HepG2 (cell line): ENCODE results near the gene EPHB4. TPM values are rescaled to one million over a fixed set of nuclear protein-coding genes. Genes with fewer than 3 reads are reported as not detected.
A peak's percentile ranks its signal among the peaks of the same experiment; 100 is the strongest.

Experiments used
- ATAC-seq: fragments of 200-7000 bp; cut with Tn5 transposase; 3 replicates; pipeline ENCODE4 v1.9.1; 2020; ENCODE audit warnings: mild to moderate bottlenecking, moderate library complexity
- BruUV-seq: library from RNA; stranded (reverse); fragments of 400-500 nt; replicated peaks from 2 replicates; lab custom pipeline; 2021; lab: Mats Ljungman, UMichigan
- CTCF ChIA-PET: fragments of 300-600 bp; formaldehyde crosslinking; extraction: SDS; loops from one replicate; lab custom pipeline; 2021; ENCODE audit warnings: low total read pairs, inconsistent platforms, low intra/inter-chr PET ratio; lab: Yijun Ruan, JAX
- POLR2A ChIA-PET: fragments of 350-600 bp; sonication (Branson Sonifier 250); formaldehyde crosslinking; loops from one replicate; lab custom pipeline; 2020; ENCODE audit warnings: antibody characterized with exemption, inconsistent platforms; lab: Yijun Ruan, JAX
- DNase-seq: peaks from one replicate; pipeline ENCODE4 v3.0.0-alpha.2; 2015; ENCODE audit warnings: low spot score
- FAIRE-seq: peaks from 3 replicates; lab custom pipeline; 2011; peaks lifted over from hg19 to GRCh38; lab: Jason Lieb, UNC
- H2AFZ ChIP-seq: one replicate; pipeline ENCODE4 v1.6.1; 2011; ENCODE audit warnings: low read length, inconsistent platforms
- H3K27ac ChIP-seq: fragments of 300-600 bp; 3 replicates; pipeline ENCODE4 v1.8.0; 2011; ENCODE audit warnings: mixed run types, mild to moderate bottlenecking, mixed read lengths, low read length, inconsistent platforms; ENCODE audit not compliant: insufficient read depth; ENCODE audit errors: extremely low read length
- H3K27me3 ChIP-seq, 2 experiments: fragments of 200-600 bp in 1 of 2; 2 replicates in 1 of 2; 3 replicates in 1 of 2; pipeline versions ENCODE4 v1.6.0 to v1.8.0; 2011; ENCODE audit warnings: low read length in 2 of 2, mild to moderate bottlenecking in 2 of 2, moderate library complexity in 2 of 2, inconsistent platforms in 1 of 2; ENCODE audit not compliant: insufficient read depth in 2 of 2, control insufficient read depth in 1 of 2
- H3K36me3 ChIP-seq, 2 experiments: fragments of 200-600 bp in 1 of 2; replicated peaks in 1 of 2; 2 replicates in 1 of 2; 3 replicates in 1 of 2; pipeline versions ENCODE4 v1.5.1 to v1.8.0; 2011; ENCODE audit warnings: low read length in 2 of 2, inconsistent platforms in 1 of 2; ENCODE audit not compliant: insufficient read depth in 2 of 2, control insufficient read depth in 1 of 2
- H3K4me1 ChIP-seq: 2 replicates; pipeline ENCODE4 v1.5.1; 2012; ENCODE audit warnings: low read length, inconsistent platforms; ENCODE audit not compliant: insufficient read depth
- H3K4me2 ChIP-seq: 2 replicates; pipeline ENCODE4 v1.6.0; 2011; ENCODE audit warnings: low read depth, low read length, inconsistent platforms
- H3K4me3 ChIP-seq, 3 experiments: fragments of 200-600 bp in 1 of 3; sonication (generic), shearing (Covaris generic) in 1 of 3; replicated peaks in 1 of 3; 2 replicates each; pipeline ENCODE4 v1.5.1; 2011 to 2016; ENCODE audit warnings: low read length in 3 of 3, inconsistent platforms in 2 of 3, low read depth in 2 of 3, mild to moderate bottlenecking in 2 of 3, control low read depth in 1 of 3, mixed read lengths in 1 of 3; ENCODE audit not compliant: insufficient read depth in 1 of 3
- H3K79me2 ChIP-seq: one replicate; pipeline ENCODE4 v1.6.1; 2011; ENCODE audit warnings: low read length, inconsistent platforms; ENCODE audit not compliant: insufficient read depth
- H3K9ac ChIP-seq: 2 replicates; pipeline ENCODE4 v1.6.0; 2011; ENCODE audit warnings: mild to moderate bottlenecking, low read depth, low read length, inconsistent platforms; ENCODE audit not compliant: insufficient read depth
- H3K9me3 ChIP-seq: 2 replicates; pipeline ENCODE4 v1.5.1; 2012; ENCODE audit warnings: mild to moderate bottlenecking, low read length
- H4K20me1 ChIP-seq: 2 replicates; pipeline ENCODE4 v1.6.0; 2011; ENCODE audit warnings: inconsistent platforms, mild to moderate bottlenecking, low read length, moderate library complexity; ENCODE audit not compliant: insufficient read depth
- ARHGAP35 ChIP-seq: sonication (generic); formaldehyde crosslinking; IDR thresholded peaks from 2 replicates; pipeline ENCODE4 v1.9.0; 2022; ENCODE audit warnings: mild to moderate bottlenecking, inconsistent platforms, moderate library complexity, missing genetic modification reagents, borderline replicate concordance
- CHD2 ChIP-seq: IDR thresholded peaks from 2 replicates; pipeline ENCODE4 v1.6.1; 2011; ENCODE audit warnings: low read depth, low read length, improper control_type of control experiment
- HNRNPL ChIP-seq: fragments of 200-400 bp; formaldehyde crosslinking; IDR thresholded peaks from 2 replicates; pipeline ENCODE4 v1.6.1; 2017; ENCODE audit warnings: mild to moderate bottlenecking, low read depth, low read length
- NCOA1 ChIP-seq: sonication (generic); formaldehyde crosslinking; IDR thresholded peaks from 2 replicates; pipeline ENCODE4 v1.9.0; 2021; ENCODE audit warnings: missing genetic modification reagents
- NCOA5 ChIP-seq: sonication (generic); formaldehyde crosslinking; IDR thresholded peaks from 2 replicates; pipeline ENCODE4 v1.4.0; 2020; ENCODE audit warnings: missing genetic modification reagents
- SIN3A ChIP-seq: IDR thresholded peaks from 2 replicates; pipeline ENCODE4 v1.6.1; 2011; ENCODE audit warnings: low read depth, mild to moderate bottlenecking, control low read depth, low read length, borderline replicate concordance
- SYNCRIP ChIP-seq: fragments of 200-400 bp; formaldehyde crosslinking; IDR thresholded peaks from 2 replicates; pipeline ENCODE4 v1.6.1; 2018; ENCODE audit warnings: mild to moderate bottlenecking, low read depth, low read length; ENCODE audit not compliant: insufficient read depth
- ZNF121 ChIP-seq: sonication (generic); formaldehyde crosslinking; IDR thresholded peaks from 2 replicates; pipeline ENCODE4 v1.5.0; 2020; ENCODE audit warnings: mild to moderate bottlenecking, missing genetic modification reagents
- ZNF235 ChIP-seq: sonication (generic); formaldehyde crosslinking; IDR thresholded peaks from 2 replicates; pipeline ENCODE4 v1.8.1; 2023; ENCODE audit warnings: mild to moderate bottlenecking, missing genetic modification reagents, borderline replicate concordance
- ZNF772 ChIP-seq: sonication (generic); formaldehyde crosslinking; IDR thresholded peaks from 2 replicates; pipeline ENCODE4 v1.5.0; 2020; ENCODE audit warnings: mild to moderate bottlenecking, missing genetic modification reagents
- ZNF891 ChIP-seq: sonication (generic); formaldehyde crosslinking; IDR thresholded peaks from 2 replicates; pipeline ENCODE4 v1.5.0; 2020; ENCODE audit warnings: mild to moderate bottlenecking, missing genetic modification reagents
- WGBS: methylation state at CpG from one replicate; pipeline ENCODE4 v1.1.6; 2017; ENCODE audit warnings: low lambda C conversion rate; 5-methylcytosine and 5-hydroxymethylcytosine counted together
- in situ Hi-C: cut with HindIII; loops from 2 replicates; pipeline ENCODE4 v1.10.0; 2017; ENCODE audit warnings: low pct_unique_long_range_greater_than_20kb; ENCODE audit not compliant: extremely low pct_ligation_motif_present
- intact Hi-C: fragments of 100-400 bp; cut with micrococcal nuclease; formaldehyde crosslinking; loops from one replicate; pipeline ENCODE4 v1.10.0; 2022; ENCODE audit not compliant: unreplicated experiment
- polyA plus RNA-seq, 8 experiments: library from polyadenylated mRNA; depleted of rRNA in 3 of 8; stranded (reverse) in 7 of 8; unstranded in 1 of 8; fragments of >200 nt; fragmentation: Illumina TruSeq in 4 of 8; extraction: Trizol in 4 of 8; gene quantifications; 2 replicates each; pipeline versions ENCODE4 v1.2.1 to v1.2.3, GENCODE V29; 2011 to 2016; ENCODE audit warnings: low read depth in 4 of 8, missing spikeins in 1 of 8, mixed read lengths in 1 of 8; ENCODE audit not compliant: insufficient read depth in 1 of 8
- total RNA-seq, 5 experiments: library from RNA; depleted of rRNA; stranded (reverse); fragments of >200 nt; fragmentation: Illumina TruSeq; extraction: Trizol; gene quantifications; 2 replicates each; pipeline ENCODE4 v1.2.3, GENCODE V29; 2016; ENCODE audit warnings: low read depth in 1 of 5
- TF ChIP-seq, protein P1 (sequence below): IDR thresholded peaks from 2 replicates; pipeline ENCODE4 v1.6.1; 2016; ENCODE audit warnings: control low read depth
- TF ChIP-seq, protein P2 (sequence below): sonication (generic); formaldehyde crosslinking; IDR thresholded peaks from 2 replicates; pipeline ENCODE4 v1.5.1; 2020; ENCODE audit warnings: mild to moderate bottlenecking, missing genetic modification reagents, moderate library complexity
- TF ChIP-seq, protein P3 (sequence below): sonication (generic); formaldehyde crosslinking; IDR thresholded peaks from 2 replicates; pipeline ENCODE4 v1.4.0; 2020; ENCODE audit warnings: missing genetic modification reagents

EPHB4 gene
- total and polyA plus RNA-seq, 2 of the 13 experiments (the other 11 are each of a cell fraction or from before 2014, with no cell fraction given), result 61.4 to 69.6 TPM

DNA sequence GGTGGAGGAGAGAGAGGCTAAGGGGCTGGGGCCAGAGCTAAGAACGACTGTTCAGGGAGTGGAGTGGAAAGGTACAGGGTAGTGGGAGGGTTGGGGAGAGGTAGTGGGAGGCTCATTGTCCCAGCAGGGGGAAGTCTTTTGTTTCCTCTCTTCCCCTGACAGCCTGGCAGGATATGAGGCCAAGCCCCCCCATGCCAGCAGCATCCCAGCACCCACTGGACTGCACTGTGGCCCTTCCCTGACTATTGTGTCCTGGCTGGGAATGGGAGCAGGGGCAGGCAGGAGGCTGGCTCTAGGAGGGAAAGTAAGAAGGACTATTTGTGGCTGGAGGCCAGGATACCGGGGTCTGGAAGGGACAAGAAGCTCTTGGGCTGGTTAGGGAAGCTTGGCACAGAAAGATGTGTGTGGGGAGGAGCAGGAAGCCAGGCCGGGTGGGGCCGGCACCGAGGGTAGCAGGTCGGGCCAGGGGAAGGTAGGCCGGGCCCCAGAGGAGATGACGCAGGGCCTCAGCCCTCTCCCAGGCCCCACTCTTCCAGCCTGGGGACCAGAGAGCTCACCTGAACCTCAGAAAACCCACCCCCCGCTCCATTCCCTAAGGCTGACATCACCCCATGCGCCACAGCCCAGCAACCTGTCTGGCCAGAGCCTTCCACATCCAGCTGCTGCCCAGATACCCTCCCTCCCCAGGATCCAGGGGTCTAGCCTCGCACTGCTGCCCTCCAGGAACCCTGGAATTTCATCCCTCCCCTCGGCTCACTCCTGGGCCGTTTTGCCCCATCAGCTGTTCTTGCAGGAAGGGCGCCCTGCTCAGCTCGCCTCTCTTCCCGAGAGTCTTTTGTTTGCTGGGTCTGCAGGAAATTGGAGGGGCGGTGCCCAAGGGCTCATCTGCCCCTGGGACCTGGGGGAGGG lies 8.8 kb upstream of the EPHB4 start (continued):
- TF ChIP-seq ZNF891, result no peak
- no peak for TF ChIP-seq CHD2
- no peak for TF ChIP-seq SYNCRIP
- TF ChIP-seq NCOA5 (CRISPR knock-in tag), result no peak

DNA sequence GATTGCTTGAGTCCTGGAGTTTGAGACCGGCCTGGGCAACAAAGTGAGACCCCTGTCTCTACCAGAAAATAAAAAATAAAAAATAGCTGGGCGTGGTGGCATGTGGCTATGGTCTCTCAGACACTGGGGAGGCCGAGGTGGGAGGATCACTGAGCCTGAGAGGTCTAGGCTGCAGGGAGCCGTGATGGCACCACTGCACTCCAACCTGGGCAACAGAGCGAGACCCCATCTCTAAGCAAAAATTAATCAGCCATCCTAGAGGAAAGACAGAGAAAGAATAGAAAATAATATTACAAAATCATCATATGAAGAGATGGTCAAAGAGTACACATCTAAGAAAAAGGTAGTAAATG lies 4.9 kb upstream of the EPHB4 start:
- no peak for DNase-seq
- Histone ChIP-seq H3K4me1 (peaks cover 82% of the 10 kb centered on the region), H4K20me1 (no peaks in the 10 kb centered on the region), H3K27ac (peak overlapping the region; percentile 71), H3K36me3 (no peaks in the 10 kb centered on the region), H3K4me2 (peak overlapping the region; percentile 78), H2AFZ (no peak overlapping the region), H3K9ac (peak overlapping the region; percentile 44), H3K27me3 (no peaks in the 10 kb centered on the region), H3K4me3 (peak overlapping the region; percentile 31 to 53 (median 34); a peak in 2 of 6 replicates), H3K79me2 (peaks cover 9% of the 10 kb centered on the region), H3K9me3 (no peaks in the 10 kb centered on the region)
- intact Hi-C loops, result no loop called here
- 37% methylated on average over 5 of the region's 5 CpGs for WGBS
- FAIRE-seq, result no peak
- no peak for ATAC-seq
- BruUV-seq, result no TSS peak
- ChIA-PET POLR2A (interaction anchor here (0.8 to 2.7 kb wide), 16 partner anchors 12 to 246 kb away, joined by 3 to 39 read pairs (median 4); partner anchors contain the start of genes EPO, FBXO24, MOSPD3 and POP7), CTCF (no interaction called here)
- in situ Hi-C loops, result no loop called here
- TF ChIP-seq, protein P1, sequence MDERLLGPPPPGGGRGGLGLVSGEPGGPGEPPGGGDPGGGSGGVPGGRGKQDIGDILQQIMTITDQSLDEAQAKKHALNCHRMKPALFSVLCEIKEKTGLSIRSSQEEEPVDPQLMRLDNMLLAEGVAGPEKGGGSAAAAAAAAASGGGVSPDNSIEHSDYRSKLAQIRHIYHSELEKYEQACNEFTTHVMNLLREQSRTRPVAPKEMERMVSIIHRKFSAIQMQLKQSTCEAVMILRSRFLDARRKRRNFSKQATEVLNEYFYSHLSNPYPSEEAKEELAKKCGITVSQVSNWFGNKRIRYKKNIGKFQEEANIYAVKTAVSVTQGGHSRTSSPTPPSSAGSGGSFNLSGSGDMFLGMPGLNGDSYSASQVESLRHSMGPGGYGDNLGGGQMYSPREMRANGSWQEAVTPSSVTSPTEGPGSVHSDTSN, result no peak
- TF ChIP-seq NCOA1 (CRISPR knock-in tag) (no peak), ZNF235 (CRISPR knock-in tag) (no peak), ARHGAP35 (CRISPR knock-in tag) (no peak), ZNF772 (CRISPR knock-in tag) (no peak), HNRNPL (no peak), SIN3A (no peak), ZNF121 (CRISPR knock-in tag) (peak; percentile 91)
- TF ChIP-seq, protein P2, sequence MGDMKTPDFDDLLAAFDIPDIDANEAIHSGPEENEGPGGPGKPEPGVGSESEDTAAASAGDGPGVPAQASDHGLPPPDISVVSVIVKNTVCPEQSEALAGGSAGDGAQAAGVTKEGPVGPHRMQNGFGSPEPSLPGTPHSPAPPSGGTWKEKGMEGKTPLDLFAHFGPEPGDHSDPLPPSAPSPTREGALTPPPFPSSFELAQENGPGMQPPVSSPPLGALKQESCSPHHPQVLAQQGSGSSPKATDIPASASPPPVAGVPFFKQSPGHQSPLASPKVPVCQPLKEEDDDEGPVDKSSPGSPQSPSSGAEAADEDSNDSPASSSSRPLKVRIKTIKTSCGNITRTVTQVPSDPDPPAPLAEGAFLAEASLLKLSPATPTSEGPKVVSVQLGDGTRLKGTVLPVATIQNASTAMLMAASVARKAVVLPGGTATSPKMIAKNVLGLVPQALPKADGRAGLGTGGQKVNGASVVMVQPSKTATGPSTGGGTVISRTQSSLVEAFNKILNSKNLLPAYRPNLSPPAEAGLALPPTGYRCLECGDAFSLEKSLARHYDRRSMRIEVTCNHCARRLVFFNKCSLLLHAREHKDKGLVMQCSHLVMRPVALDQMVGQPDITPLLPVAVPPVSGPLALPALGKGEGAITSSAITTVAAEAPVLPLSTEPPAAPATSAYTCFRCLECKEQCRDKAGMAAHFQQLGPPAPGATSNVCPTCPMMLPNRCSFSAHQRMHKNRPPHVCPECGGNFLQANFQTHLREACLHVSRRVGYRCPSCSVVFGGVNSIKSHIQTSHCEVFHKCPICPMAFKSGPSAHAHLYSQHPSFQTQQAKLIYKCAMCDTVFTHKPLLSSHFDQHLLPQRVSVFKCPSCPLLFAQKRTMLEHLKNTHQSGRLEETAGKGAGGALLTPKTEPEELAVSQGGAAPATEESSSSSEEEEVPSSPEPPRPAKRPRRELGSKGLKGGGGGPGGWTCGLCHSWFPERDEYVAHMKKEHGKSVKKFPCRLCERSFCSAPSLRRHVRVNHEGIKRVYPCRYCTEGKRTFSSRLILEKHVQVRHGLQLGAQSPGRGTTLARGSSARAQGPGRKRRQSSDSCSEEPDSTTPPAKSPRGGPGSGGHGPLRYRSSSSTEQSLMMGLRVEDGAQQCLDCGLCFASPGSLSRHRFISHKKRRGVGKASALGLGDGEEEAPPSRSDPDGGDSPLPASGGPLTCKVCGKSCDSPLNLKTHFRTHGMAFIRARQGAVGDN (CRISPR knock-in tag), result peak; percentile 7; the same call in 1 of the 2 replicates
- TF ChIP-seq, protein P3, sequence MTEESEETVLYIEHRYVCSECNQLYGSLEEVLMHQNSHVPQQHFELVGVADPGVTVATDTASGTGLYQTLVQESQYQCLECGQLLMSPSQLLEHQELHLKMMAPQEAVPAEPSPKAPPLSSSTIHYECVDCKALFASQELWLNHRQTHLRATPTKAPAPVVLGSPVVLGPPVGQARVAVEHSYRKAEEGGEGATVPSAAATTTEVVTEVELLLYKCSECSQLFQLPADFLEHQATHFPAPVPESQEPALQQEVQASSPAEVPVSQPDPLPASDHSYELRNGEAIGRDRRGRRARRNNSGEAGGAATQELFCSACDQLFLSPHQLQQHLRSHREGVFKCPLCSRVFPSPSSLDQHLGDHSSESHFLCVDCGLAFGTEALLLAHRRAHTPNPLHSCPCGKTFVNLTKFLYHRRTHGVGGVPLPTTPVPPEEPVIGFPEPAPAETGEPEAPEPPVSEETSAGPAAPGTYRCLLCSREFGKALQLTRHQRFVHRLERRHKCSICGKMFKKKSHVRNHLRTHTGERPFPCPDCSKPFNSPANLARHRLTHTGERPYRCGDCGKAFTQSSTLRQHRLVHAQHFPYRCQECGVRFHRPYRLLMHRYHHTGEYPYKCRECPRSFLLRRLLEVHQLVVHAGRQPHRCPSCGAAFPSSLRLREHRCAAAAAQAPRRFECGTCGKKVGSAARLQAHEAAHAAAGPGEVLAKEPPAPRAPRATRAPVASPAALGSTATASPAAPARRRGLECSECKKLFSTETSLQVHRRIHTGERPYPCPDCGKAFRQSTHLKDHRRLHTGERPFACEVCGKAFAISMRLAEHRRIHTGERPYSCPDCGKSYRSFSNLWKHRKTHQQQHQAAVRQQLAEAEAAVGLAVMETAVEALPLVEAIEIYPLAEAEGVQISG (CRISPR knock-in tag), result no peak
